Measurements from ENCODE around the gene ERC2. TPM values are rescaled to one million over a fixed set of nuclear protein-coding genes. Genes with fewer than 3 reads are reported as not detected.

The ERC2 gene
- total and polyA plus RNA-seq, 2 of the 8 experiments (the other 6 are each of a cell fraction or from before 2014, with no cell fraction given): 16.4 to 22.8 TPM

DNA sequence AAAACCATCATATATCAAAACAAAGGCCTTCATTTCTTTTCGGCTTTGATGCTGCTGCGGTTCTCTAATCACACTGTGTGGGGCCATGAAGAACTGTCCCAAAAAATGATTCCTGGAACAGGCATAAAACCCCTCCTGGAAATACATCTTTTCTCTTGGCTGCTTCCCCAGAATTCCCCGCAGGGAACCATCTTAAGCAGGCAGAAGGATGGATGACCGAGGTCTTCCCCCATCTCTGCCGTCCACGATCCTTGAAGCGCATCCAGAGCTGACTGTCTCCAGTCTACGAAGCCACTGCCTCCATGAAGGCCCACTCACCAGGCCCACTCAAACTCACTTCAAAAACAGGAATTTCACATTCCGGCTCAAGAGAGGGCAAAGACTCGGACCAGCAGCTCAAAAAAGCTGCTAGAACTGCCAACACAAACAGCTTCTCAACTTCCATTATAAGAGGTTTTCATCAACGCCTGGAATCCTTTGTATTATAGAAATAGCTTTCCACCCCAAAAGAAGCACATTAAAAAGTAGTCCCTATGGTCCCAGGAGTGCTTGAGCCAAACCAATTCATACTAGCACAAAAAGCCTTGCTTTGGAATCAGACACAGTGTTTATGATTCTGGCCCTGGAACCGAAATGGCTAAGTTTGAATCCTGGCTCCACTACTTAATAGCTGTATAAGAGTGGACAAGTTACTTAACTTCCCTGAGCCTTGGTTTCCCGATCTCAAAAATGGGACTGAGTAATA, 493.7 kb downstream of the ERC2 start:
- no peak overlapping the region for H3K18ac ChIP-seq (ENCODE audit: extremely low read depth, low read length)
- DNase-seq (ENCODE audit: low read depth in 1 of 2, low spot score in 2 of 2) (no peak), FAIRE-seq (no peak)
- WGBS, 2 experiments (ENCODE audit: extremely low coverage in 1 of 2, insufficient coverage in 1 of 2, insufficient read length in 1 of 2, insufficient replicate concordance in 2 of 2, low coverage in 1 of 2, low lambda C conversion rate in 2 of 2, missing lambda C conversion rate in 1 of 2): 84% methylated on average over 13 of the region's 13 CpGs; no CpG with 5 or more reads in 1 of the 2 experiments
- H3K14ac ChIP-seq (ENCODE audit: insufficient read length): no peak overlapping the region
- no peak overlapping the region for H4K91ac ChIP-seq (replicated peaks; ENCODE audit: insufficient read length, low read length)
- no peak overlapping the region for H4K8ac ChIP-seq (ENCODE audit: extremely low read depth, insufficient read depth, low read length)
- H3K9me3 ChIP-seq (ENCODE audit: insufficient read depth in 2 of 2, low read depth in 1 of 2, low read length in 1 of 2): no peaks in the 10 kb centered on the region
- no peaks in the 10 kb centered on the region for H4K20me1 ChIP-seq (replicated peaks in 1 of 2; ENCODE audit: control insufficient read depth in 1 of 2, insufficient read depth in 2 of 2, low read length in 2 of 2)
- no peak overlapping the region for H2BK120ac ChIP-seq (replicated peaks; ENCODE audit: low read depth, low read length)
- H2BK12ac ChIP-seq (ENCODE audit: low read depth, low read length): no peak overlapping the region
- H3K79me1 ChIP-seq (ENCODE audit: low read depth, low read length): no peaks in the 10 kb centered on the region
- no peak overlapping the region for H3K4me2 ChIP-seq (ENCODE audit: insufficient read depth in 1 of 2, low read depth in 2 of 2, low read length in 2 of 2)
- H3K27me3 ChIP-seq (replicated peaks in 1 of 4; ENCODE audit: control insufficient read depth in 3 of 4, extremely low read depth in 1 of 4, insufficient read depth in 3 of 4, low read length in 3 of 4): peaks cover 0 to 1% (median 0%) of the 10 kb centered on the region in 4 experiments; a peak in 1 of 7 replicates
- H4K5ac ChIP-seq (ENCODE audit: insufficient read length, low read depth, low read length): no peak overlapping the region
- no peak overlapping the region for H2BK15ac ChIP-seq (ENCODE audit: low read length)
- ChIA-PET POLR2A (ENCODE audit: partially characterized antibody) (no interaction called here), CTCF (ENCODE audit: partially characterized antibody) (interaction anchor here (0.8 to 1.0 kb wide), 2 partner anchors 35 to 1147 kb away, joined by 3 to 4 read pairs; no protein-coding TSS in a partner anchor)
- no peak overlapping the region for H3K56ac ChIP-seq (replicated peaks; ENCODE audit: insufficient read length, low read depth, low read length)
- H3K4ac ChIP-seq (replicated peaks; ENCODE audit: insufficient read length, low read depth, low read length): no peak overlapping the region
- H3K23ac ChIP-seq (ENCODE audit: insufficient read length): no peak overlapping the region
- no peak overlapping the region for H2BK20ac ChIP-seq (ENCODE audit: low read length)
- no peak overlapping the region for H2AK5ac ChIP-seq (ENCODE audit: low read depth, low read length)
- H2AFZ ChIP-seq (ENCODE audit: low read length): no peak overlapping the region
- no peaks in the 10 kb centered on the region for H3K79me2 ChIP-seq (ENCODE audit: control insufficient read depth in 1 of 2, insufficient read depth in 2 of 2, low read length in 2 of 2)
- H3K36me3 ChIP-seq (ENCODE audit: control insufficient read depth in 2 of 4, insufficient read depth in 4 of 4, low read length in 3 of 4): no peaks in the 10 kb centered on the region
- no peaks in the 10 kb centered on the region for H3K23me2 ChIP-seq (ENCODE audit: low read depth, low read length)
- no peak overlapping the region for H3K4me3 ChIP-seq (ENCODE audit: extremely low read depth in 1 of 4, insufficient read depth in 2 of 4, low read depth in 3 of 4, low read length in 4 of 4)
- H3K9ac ChIP-seq (replicated peaks in 1 of 4; ENCODE audit: extremely low read depth in 1 of 4, low read depth in 3 of 4, low read length in 3 of 4): no peak overlapping the region
- 0 out of 7 replicates have a peak, but pooled peaks cover 0 to 3% (median 0%) of the 10 kb centered on the region in 4 experiments for H3K4me1 ChIP-seq (replicated peaks in 1 of 4; ENCODE audit: control insufficient read depth in 3 of 4, insufficient read depth in 4 of 4, low read length in 3 of 4)
- H3K27ac ChIP-seq (ENCODE audit: low read depth, low read length): no peak overlapping the region
- no peak overlapping the region for H2BK5ac ChIP-seq (ENCODE audit: low read depth, low read length)
- no peak for TF ChIP-seq FOSL1 (IDR thresholded peaks at IDR 0.05; ENCODE audit: insufficient read depth, low read depth, low read length)
- TF ChIP-seq PHF8 (conservative IDR thresholded peaks at IDR 0.05; ENCODE audit: low read depth, low read length): no peak
- no peak for TF ChIP-seq HDAC6 (IDR thresholded peaks at IDR 0.05; ENCODE audit: low read depth, low read length)
- TF ChIP-seq SP2 (IDR thresholded peaks at IDR 0.05; ENCODE audit: low read length): no peak

Measured in H1 (cell line).